WTC11 (cell line): ENCODE measurements around the gene CYP27B1.

Source experiments
- CREB1 ChIP-seq: sonication (generic); formaldehyde crosslinking; IDR thresholded peaks from 2 replicates; pipeline ENCODE4 v1.8.0; 2023; ENCODE audit warnings: mild to moderate bottlenecking, missing genetic modification reagents
- ESRRA ChIP-seq: sonication (generic); formaldehyde crosslinking; IDR thresholded peaks from 2 replicates; pipeline ENCODE4 v1.8.1; 2022; ENCODE audit warnings: mild to moderate bottlenecking, missing genetic modification reagents, borderline replicate concordance
- FOXJ3 ChIP-seq: sonication (generic); formaldehyde crosslinking; IDR thresholded peaks from 2 replicates; pipeline ENCODE4 v1.9.0; 2021; ENCODE audit warnings: missing genetic modification reagents, mild to moderate bottlenecking, borderline replicate concordance
- IRF1 ChIP-seq: sonication (generic); formaldehyde crosslinking; IDR thresholded peaks from 2 replicates; pipeline ENCODE4 v1.8.0; 2023; ENCODE audit warnings: missing genetic modification reagents
- MAX ChIP-seq: sonication (generic); formaldehyde crosslinking; IDR thresholded peaks from 2 replicates; pipeline ENCODE4 v1.8.0; 2022; ENCODE audit warnings: mild to moderate bottlenecking, missing genetic modification reagents
- MXD4 ChIP-seq: fragments of 250-450 bp; sonication (Bioruptor Pico); IDR thresholded peaks from 2 replicates; pipeline ENCODE4 v1.8.0; 2021; ENCODE audit warnings: mild to moderate bottlenecking, moderate library complexity, borderline replicate concordance
- MYBL2 ChIP-seq: sonication (generic); formaldehyde crosslinking; IDR thresholded peaks from 2 replicates; pipeline ENCODE4 v1.8.1; 2023; ENCODE audit warnings: mild to moderate bottlenecking, moderate library complexity, missing genetic modification reagents
- NFYB ChIP-seq: sonication (generic); formaldehyde crosslinking; conservative IDR thresholded peaks from 2 replicates; pipeline ENCODE4 v1.8.0; 2022; ENCODE audit warnings: low read depth, missing genetic modification reagents
- NR3C1 ChIP-seq: sonication (generic); formaldehyde crosslinking; conservative IDR thresholded peaks from 2 replicates; pipeline ENCODE4 v1.8.1; 2023; ENCODE audit warnings: low read depth, mild to moderate bottlenecking, missing genetic modification reagents
- ZNF263 ChIP-seq: sonication (generic); formaldehyde crosslinking; IDR thresholded peaks from 2 replicates; pipeline ENCODE4 v1.8.1; 2022; ENCODE audit warnings: low read depth, mild to moderate bottlenecking, moderate library complexity, missing genetic modification reagents
- TF ChIP-seq, protein P1 (sequence below): fragments of 200-600 bp; IDR thresholded peaks from 2 replicates; pipeline ENCODE4 v1.8.0; 2022; ENCODE audit warnings: antibody characterized with exemption
- TF ChIP-seq, protein P2 (sequence below): sonication (generic); formaldehyde crosslinking; IDR thresholded peaks from 2 replicates; pipeline ENCODE4 v1.8.1; 2022; ENCODE audit warnings: low read depth, missing genetic modification reagents, borderline replicate concordance

DNA sequence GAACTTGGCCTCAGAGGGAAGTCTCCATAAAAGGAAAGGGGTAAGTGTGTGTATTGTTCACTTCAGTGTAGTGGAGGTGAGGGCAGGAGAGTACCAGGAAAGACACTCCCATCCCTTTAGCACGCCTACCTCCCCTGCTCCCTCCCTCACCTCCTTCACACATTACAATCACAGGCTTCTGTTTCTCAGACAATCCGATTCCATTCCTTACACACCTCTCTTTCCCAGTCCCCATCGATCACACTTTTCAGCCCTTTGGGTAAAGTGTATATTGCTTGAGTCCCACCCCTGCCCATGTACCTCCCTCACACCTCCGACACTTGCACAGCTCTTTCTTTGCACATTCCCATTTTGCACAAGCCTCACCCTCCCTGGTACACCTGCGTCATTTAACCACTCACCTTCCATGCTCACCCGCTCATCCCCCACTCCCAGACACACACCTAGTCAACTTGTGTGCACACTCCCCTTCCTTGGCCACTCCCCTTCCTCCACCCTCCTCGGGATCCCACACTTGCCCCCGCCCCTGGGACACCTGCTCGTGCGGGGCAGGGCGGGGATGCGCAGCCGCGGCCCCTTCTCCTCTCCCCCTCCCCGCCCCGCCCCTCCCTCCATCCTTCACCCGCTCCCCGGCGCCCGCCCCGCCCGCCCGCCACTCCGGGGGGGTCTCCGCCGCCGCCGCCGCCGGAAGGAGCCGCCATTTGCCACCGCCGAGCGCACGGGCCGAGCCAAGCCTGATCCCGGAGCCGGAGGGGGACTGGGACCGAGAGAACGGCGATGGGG, 12.3 kb downstream of the CYP27B1 start, which contains the start of gene MARCHF9:
- no peak for TF ChIP-seq MAX
- TF ChIP-seq, protein P1, sequence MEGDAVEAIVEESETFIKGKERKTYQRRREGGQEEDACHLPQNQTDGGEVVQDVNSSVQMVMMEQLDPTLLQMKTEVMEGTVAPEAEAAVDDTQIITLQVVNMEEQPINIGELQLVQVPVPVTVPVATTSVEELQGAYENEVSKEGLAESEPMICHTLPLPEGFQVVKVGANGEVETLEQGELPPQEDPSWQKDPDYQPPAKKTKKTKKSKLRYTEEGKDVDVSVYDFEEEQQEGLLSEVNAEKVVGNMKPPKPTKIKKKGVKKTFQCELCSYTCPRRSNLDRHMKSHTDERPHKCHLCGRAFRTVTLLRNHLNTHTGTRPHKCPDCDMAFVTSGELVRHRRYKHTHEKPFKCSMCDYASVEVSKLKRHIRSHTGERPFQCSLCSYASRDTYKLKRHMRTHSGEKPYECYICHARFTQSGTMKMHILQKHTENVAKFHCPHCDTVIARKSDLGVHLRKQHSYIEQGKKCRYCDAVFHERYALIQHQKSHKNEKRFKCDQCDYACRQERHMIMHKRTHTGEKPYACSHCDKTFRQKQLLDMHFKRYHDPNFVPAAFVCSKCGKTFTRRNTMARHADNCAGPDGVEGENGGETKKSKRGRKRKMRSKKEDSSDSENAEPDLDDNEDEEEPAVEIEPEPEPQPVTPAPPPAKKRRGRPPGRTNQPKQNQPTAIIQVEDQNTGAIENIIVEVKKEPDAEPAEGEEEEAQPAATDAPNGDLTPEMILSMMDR, result no peak
- no peak for TF ChIP-seq ZNF263 (CRISPR knock-in tag)
- no peak for TF ChIP-seq MXD4 (CRISPR knock-in tag)
- TF ChIP-seq NR3C1, result no peak
- no peak for TF ChIP-seq ESRRA (CRISPR knock-in tag)
- no peak for TF ChIP-seq NFYB (CRISPR knock-in tag)
- TF ChIP-seq FOXJ3 (CRISPR knock-in tag), result no peak
- no peak for TF ChIP-seq IRF1
- no peak for TF ChIP-seq MYBL2
- TF ChIP-seq, protein P2, sequence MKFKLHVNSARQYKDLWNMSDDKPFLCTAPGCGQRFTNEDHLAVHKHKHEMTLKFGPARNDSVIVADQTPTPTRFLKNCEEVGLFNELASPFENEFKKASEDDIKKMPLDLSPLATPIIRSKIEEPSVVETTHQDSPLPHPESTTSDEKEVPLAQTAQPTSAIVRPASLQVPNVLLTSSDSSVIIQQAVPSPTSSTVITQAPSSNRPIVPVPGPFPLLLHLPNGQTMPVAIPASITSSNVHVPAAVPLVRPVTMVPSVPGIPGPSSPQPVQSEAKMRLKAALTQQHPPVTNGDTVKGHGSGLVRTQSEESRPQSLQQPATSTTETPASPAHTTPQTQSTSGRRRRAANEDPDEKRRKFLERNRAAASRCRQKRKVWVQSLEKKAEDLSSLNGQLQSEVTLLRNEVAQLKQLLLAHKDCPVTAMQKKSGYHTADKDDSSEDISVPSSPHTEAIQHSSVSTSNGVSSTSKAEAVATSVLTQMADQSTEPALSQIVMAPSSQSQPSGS, result no peak
- no peak for TF ChIP-seq CREB1
